SK-N-MC (cell line): Measurements from ENCODE around the gene PTPRM.

Experiments
- DNase-seq: peaks from one replicate; pipeline ENCODE4 v3.0.0-alpha.2; 2011; ENCODE audit warnings: low read depth, low spot score
- H3K27ac ChIP-seq: fragments of 200-600 bp; sonication (generic); 2 replicates; pipeline ENCODE4 v1.5.1; 2016; ENCODE audit warnings: mixed run types
- H3K36me3 ChIP-seq: fragments of 200-600 bp; sonication (generic); 2 replicates; pipeline ENCODE4 v1.6.1; 2017; ENCODE audit warnings: antibody characterized with exemption, low read length, mixed read lengths; ENCODE audit not compliant: insufficient read depth
- H3K4me3 ChIP-seq: fragments of 200-600 bp; sonication (generic); 2 replicates; pipeline ENCODE4 v1.5.1; 2016
- H3K9ac ChIP-seq: fragments of 200-600 bp; sonication (generic); 2 replicates; pipeline ENCODE4 v1.8.0; 2017; ENCODE audit warnings: mixed run types, mixed read lengths; ENCODE audit not compliant: insufficient read length
- H3K9me3 ChIP-seq: fragments of 200-600 bp; sonication (generic); 2 replicates; pipeline ENCODE4 v1.6.1; 2017; ENCODE audit warnings: low read depth, mild to moderate bottlenecking, antibody characterized with exemption, low read length, moderate library complexity, mixed read lengths
- EZH2 ChIP-seq: fragments of 200-600 bp; sonication (generic); IDR thresholded peaks from one replicate; pipeline ENCODE4 v1.6.1; 2017; ENCODE audit warnings: antibody characterized with exemption
- FOXP2 ChIP-seq: optimal IDR thresholded peaks from 2 replicates; pipeline ENCODE3; 2011; ENCODE audit warnings: mild to moderate bottlenecking, moderate library complexity; ENCODE audit not compliant: insufficient read depth; ENCODE audit errors: extremely low read length, control extremely low read depth
- POLR2AphosphoS5 ChIP-seq: IDR thresholded peaks from 2 replicates; pipeline ENCODE4 v1.6.1; 2012; ENCODE audit warnings: mild to moderate bottlenecking, low read depth, low read length, borderline replicate concordance

The PTPRM gene

GRCh38 chr18:7900091-7900490 lies 333.0 kb downstream of the PTPRM start:
- H3K9me3 ChIP-seq = no peaks in the 10 kb centered on the region
- no peaks in the 10 kb centered on the region for H3K36me3 ChIP-seq
- DNase-seq = no peak
- TF ChIP-seq POLR2AphosphoS5 (no peak), EZH2 (no peak), FOXP2 (no peak)
- H3K27ac ChIP-seq = no peak overlapping the region
- H3K9ac ChIP-seq = no peak overlapping the region
- H3K4me3 ChIP-seq = no peak overlapping the region

- no peak overlapping the region for H3K9ac ChIP-seq
- no peak overlapping the region for H3K4me3 ChIP-seq
- no peaks in the 10 kb centered on the region for H3K9me3 ChIP-seq
- DNase-seq = no peak
- TF ChIP-seq FOXP2 = no peak
- no peak for TF ChIP-seq POLR2AphosphoS5
- no peak for TF ChIP-seq EZH2
- H3K36me3 ChIP-seq = no peaks in the 10 kb centered on the region
- H3K27ac ChIP-seq = no peak overlapping the region
Measured at GRCh38 chr18:7901657-7902056, 334.5 kb downstream of the PTPRM start.

- no peak overlapping the region for H3K27ac ChIP-seq
- no peak overlapping the region for H3K9ac ChIP-seq
- H3K4me3 ChIP-seq = no peak overlapping the region
- no peak for TF ChIP-seq FOXP2
- TF ChIP-seq EZH2 = no peak
- no peak for TF ChIP-seq POLR2AphosphoS5
- DNase-seq = no peak
- H3K9me3 ChIP-seq = no peaks in the 10 kb centered on the region
- H3K36me3 ChIP-seq = no peaks in the 10 kb centered on the region
Measured at GRCh38 chr18:7902399-7902839, 335.3 kb downstream of the PTPRM start.

GRCh38 chr18:7904529-7904928 lies 337.4 kb downstream of the PTPRM start:
- no peak for TF ChIP-seq POLR2AphosphoS5
- Histone ChIP-seq H3K9me3 (no peaks in the 10 kb centered on the region), H3K9ac (no peak overlapping the region), H3K27ac (no peak overlapping the region), H3K4me3 (no peak overlapping the region), H3K36me3 (no peaks in the 10 kb centered on the region)
- no peak for DNase-seq

GRCh38 chr18:7908681-7909299 lies 341.7 kb downstream of the PTPRM start:
- TF ChIP-seq FOXP2 = no peak
- TF ChIP-seq POLR2AphosphoS5 = no peak
- no peak for TF ChIP-seq EZH2
- no peak for DNase-seq
- H3K9me3 ChIP-seq = no peaks in the 10 kb centered on the region
- no peak overlapping the region for H3K4me3 ChIP-seq
- no peaks in the 10 kb centered on the region for H3K36me3 ChIP-seq
- no peak overlapping the region for H3K9ac ChIP-seq
- no peak overlapping the region for H3K27ac ChIP-seq

- DNase-seq = no peak
- Histone ChIP-seq H3K36me3 (no peaks in the 10 kb centered on the region), H3K9ac (no peak overlapping the region), H3K27ac (no peak overlapping the region), H3K4me3 (no peak overlapping the region), H3K9me3 (no peaks in the 10 kb centered on the region)
- no peak for TF ChIP-seq EZH2
- TF ChIP-seq FOXP2 = no peak
- TF ChIP-seq POLR2AphosphoS5 = no peak
Measured at GRCh38 chr18:7914834-7915670, 347.9 kb downstream of the PTPRM start.

- Histone ChIP-seq H3K9me3 (no peaks in the 10 kb centered on the region), H3K27ac (no peak overlapping the region), H3K9ac (no peak overlapping the region), H3K4me3 (no peak overlapping the region), H3K36me3 (no peaks in the 10 kb centered on the region)
- TF ChIP-seq EZH2 (no peak), FOXP2 (no peak), POLR2AphosphoS5 (no peak)
- DNase-seq = no peak
Measured at GRCh38 chr18:7918701-7919100, 351.6 kb downstream of the PTPRM start.

- Histone ChIP-seq H3K4me3 (no peak overlapping the region), H3K36me3 (no peaks in the 10 kb centered on the region), H3K9me3 (no peaks in the 10 kb centered on the region), H3K27ac (no peak overlapping the region), H3K9ac (no peak overlapping the region)
- TF ChIP-seq FOXP2 = no peak
- TF ChIP-seq EZH2 = no peak
- no peak for TF ChIP-seq POLR2AphosphoS5
- DNase-seq = no peak
Measured at GRCh38 chr18:7919565-7919964, 352.4 kb downstream of the PTPRM start.

- TF ChIP-seq POLR2AphosphoS5 (no peak), EZH2 (no peak), FOXP2 (no peak)
- no peaks in the 10 kb centered on the region for H3K36me3 ChIP-seq
- H3K9me3 ChIP-seq = no peaks in the 10 kb centered on the region
- no peak overlapping the region for H3K27ac ChIP-seq
- H3K9ac ChIP-seq = no peak overlapping the region
- H3K4me3 ChIP-seq = no peak overlapping the region
- DNase-seq = no peak
Measured at GRCh38 chr18:7921938-7922587, 354.9 kb downstream of the PTPRM start.
